ENCODE results near the gene FANCG.

- TF ChIP-seq POLR2A (IDR thresholded peaks at IDR 0.05), result no peak
- TF ChIP-seq, protein P1, sequence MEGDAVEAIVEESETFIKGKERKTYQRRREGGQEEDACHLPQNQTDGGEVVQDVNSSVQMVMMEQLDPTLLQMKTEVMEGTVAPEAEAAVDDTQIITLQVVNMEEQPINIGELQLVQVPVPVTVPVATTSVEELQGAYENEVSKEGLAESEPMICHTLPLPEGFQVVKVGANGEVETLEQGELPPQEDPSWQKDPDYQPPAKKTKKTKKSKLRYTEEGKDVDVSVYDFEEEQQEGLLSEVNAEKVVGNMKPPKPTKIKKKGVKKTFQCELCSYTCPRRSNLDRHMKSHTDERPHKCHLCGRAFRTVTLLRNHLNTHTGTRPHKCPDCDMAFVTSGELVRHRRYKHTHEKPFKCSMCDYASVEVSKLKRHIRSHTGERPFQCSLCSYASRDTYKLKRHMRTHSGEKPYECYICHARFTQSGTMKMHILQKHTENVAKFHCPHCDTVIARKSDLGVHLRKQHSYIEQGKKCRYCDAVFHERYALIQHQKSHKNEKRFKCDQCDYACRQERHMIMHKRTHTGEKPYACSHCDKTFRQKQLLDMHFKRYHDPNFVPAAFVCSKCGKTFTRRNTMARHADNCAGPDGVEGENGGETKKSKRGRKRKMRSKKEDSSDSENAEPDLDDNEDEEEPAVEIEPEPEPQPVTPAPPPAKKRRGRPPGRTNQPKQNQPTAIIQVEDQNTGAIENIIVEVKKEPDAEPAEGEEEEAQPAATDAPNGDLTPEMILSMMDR (IDR thresholded peaks at IDR 0.05), result no peak
Measured at GRCh38 chr9:35105126-35105525, 25.4 kb upstream of the FANCG start.

All from esophagus squamous epithelium (tissue), 4 donors.